ENCODE measurements around the gene SSB. TPM values are rescaled to one million over a fixed set of nuclear protein-coding genes. Genes with fewer than 3 reads are reported as not detected.

The SSB gene
- total RNA-seq, 1 donor from 2014 or later, result 110 TPM

DNA sequence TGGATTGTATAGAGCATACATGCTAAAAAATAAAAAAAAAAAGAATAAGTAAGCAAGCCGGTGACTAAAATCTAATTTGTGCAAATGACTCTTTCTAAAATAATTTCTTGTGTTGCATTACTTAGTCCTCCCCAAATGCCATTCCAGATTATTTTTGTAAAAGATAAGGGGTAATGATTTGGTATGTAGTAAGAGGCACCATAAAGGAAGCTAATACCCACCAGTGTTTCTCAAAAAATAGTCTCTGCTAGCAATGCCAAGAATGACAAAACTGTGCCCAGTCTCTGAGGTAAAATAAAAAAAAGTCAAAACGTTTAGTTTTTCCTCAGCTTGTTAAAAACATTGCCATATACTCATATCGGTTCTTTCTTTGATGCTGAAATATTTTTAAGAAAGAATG is 23.4 kb downstream of the SSB start:
- H3K4me3 ChIP-seq (ENCODE audit: low read depth, low read length), result no peak overlapping the region
- no peak for DNase-seq (ENCODE audit: low read depth)
- no peak for TF ChIP-seq CTCF (conservative IDR thresholded peaks at IDR 0.05; ENCODE audit: low read depth, low read length)

GRCh38 chr2:169822785-169823392 is 24.2 kb downstream of the SSB start:
- H3K4me3 ChIP-seq (ENCODE audit: low read depth, low read length), result no peak overlapping the region
- TF ChIP-seq CTCF (conservative IDR thresholded peaks at IDR 0.05; ENCODE audit: low read depth, low read length), result no peak
- no peak for DNase-seq (ENCODE audit: low read depth)

- DNase-seq (ENCODE audit: low read depth), result no peak
- no peak for TF ChIP-seq CTCF (conservative IDR thresholded peaks at IDR 0.05; ENCODE audit: low read depth, low read length)
- peak overlapping the region; percentile 69 for H3K4me3 ChIP-seq (ENCODE audit: low read depth, low read length)
Measured at GRCh38 chr2:169823996-169824372, 25.3 kb downstream of the SSB start.

DNA sequence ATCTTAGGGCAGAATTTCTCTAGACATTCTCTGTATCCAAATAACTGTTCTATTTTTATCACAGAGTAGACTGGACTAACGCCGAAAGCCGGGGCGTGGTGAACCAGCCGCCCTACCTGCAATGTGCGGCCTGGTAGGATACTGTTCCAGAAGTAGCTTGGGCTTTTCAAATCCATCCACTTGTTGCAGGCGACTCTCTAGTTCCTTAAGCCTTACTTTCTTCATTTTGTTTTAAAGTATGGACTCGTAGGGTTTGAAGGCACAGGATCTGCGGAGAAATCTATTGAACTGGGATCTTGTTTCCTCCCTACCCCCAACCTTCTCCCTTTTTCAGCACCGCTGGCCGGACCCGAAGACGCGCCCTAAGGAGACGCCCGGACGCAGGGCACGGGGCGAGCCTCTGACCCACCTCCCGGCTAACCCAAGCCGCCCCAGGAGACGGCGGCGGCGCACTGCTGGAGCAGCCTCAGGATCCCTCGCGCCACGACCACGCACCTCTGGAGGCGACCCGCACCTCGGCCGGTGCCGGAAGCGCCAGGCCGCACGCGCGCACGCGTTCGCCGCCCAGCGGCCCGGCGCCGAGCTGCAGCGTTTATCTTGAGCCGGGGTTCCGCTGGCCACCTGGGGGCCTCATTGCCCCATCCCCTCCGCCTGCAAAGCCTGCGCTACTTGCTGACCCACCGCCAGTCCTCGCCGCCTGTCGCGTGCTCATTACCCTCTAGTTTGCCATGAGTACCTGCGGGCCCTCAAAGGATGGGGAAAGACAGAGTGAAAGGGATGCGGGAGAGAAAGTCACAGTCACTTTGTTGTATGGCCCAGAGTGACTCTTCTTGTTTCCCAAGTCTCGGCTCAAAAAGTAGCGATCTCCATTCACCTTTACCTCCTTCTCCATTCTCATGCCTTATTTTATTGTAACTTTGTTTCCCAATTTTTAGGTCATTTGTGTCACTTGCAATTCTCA is 26.0 kb downstream of the SSB start, which contains the start of gene METTL5:
METTL5 (minus strand) TSS at position 533 of the 961 bp plus-strand sequence; CDS start at position 225, 308 bp downstream.
- peak; percentile 91 for TF ChIP-seq CTCF (conservative IDR thresholded peaks at IDR 0.05; ENCODE audit: low read depth, low read length)
- DNase-seq (ENCODE audit: low read depth), result no peak
- peak within 1 kb of the TSS; percentile 69 for H3K4me3 ChIP-seq (ENCODE audit: low read depth, low read length)

DNA sequence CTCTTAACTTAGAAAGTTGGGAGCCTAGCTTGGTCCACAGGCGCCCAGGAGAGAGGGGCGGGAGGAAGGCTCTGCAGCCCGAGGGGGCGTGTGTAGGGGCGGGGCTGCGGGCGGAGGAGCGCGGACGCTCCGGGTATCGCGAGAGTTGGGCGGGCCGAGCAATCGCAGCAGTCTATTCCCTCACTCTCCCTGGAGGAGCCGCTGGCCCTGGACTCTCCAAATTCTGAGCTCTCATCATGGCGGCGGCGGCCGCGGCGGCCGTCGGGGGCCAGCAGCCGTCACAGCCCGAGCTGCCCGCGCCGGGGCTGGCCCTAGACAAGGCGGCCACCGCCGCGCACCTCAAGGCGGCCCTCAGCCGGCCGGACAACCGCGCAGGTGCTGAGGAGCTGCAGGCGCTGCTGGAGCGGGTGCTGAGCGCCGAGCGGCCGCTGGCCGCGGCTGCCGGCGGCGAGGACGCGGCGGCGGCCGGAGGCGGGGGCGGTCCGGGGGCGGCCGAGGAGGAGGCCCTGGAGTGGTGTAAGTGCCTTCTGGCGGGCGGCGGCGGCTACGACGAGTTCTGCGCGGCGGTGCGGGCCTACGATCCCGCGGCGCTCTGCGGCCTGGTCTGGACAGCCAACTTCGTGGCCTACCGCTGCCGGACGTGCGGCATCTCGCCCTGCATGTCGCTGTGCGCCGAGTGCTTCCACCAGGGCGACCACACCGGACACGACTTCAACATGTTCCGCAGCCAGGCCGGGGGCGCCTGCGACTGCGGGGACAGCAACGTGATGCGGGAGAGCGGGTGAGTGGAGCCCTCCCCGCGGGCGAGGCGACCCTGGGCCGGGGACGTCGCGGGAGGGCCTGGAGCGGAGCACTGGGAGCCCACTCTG is 28.8 kb downstream of the SSB start, which contains the start of gene UBR3:
UBR3 (plus strand) TSS at position 183 of the 869 bp plus-strand sequence; CDS start at position 237, 54 bp downstream.
- DNase-seq (ENCODE audit: low read depth), result no peak
- H3K4me3 ChIP-seq (ENCODE audit: low read depth, low read length), result peak within 1 kb of the TSS; percentile 77
- no peak for TF ChIP-seq CTCF (conservative IDR thresholded peaks at IDR 0.05; ENCODE audit: low read depth, low read length)

DNA sequence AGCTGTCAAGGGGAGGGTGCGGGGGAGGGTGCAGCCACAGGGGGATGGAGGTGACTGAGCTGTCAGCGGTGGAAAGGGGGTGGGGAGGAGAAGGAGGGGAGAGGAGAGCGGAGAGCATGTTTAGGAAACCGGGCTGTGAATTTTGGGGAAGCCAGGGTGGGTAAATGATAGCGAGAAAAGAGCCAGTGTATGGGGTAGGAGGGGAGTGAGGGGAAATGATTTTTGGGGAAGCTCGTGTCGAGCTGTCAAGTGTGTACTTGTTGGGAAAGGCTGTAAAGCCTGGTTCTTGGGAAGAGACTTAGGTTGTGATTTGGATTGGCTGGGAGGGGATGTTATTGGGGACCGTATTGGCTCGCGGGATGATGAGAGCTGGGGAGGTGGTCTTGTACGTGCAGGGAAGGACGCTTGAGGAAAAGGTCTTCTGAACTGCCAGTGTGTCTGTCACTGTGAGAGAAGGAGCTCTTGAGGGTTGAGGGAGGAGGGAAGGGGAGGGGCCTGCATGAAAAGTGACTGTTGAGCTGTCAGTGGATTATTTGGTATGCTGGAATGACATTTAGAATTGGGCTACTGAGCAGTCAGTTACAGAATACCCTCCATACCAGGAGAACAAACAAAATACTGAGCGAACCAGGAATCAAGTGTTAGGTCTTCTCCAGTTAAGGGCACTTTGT is 29.6 kb downstream of the SSB start:
- H3K4me3 ChIP-seq (ENCODE audit: low read depth, low read length), result peak overlapping the region; percentile 77
- TF ChIP-seq CTCF (conservative IDR thresholded peaks at IDR 0.05; ENCODE audit: low read depth, low read length), result no peak
- no peak for DNase-seq (ENCODE audit: low read depth)
